A549 (cell line): ENCODE results near the gene ANKRD1. TPM values are rescaled to one million over a fixed set of nuclear protein-coding genes. Genes with fewer than 3 reads are reported as not detected.

Source experiments
- ATAC-seq, 2 experiments: fragments of 200-7000 bp in 1 of 2; fragments of >200 bp in 1 of 2; cut with Nextera tagmentation in 1 of 2; cut with Tn5 transposase in 1 of 2; 3 replicates each; pipeline versions ENCODE4 v1.8.0 to v1.9.1; 2018 to 2020; ENCODE audit warnings: mild to moderate bottlenecking in 1 of 2, moderate library complexity in 1 of 2
- CTCF ChIA-PET: fragments of 300-600 bp; sonication (Branson Sonifier 250); formaldehyde crosslinking; extraction: SDS; loops from one replicate; lab custom pipeline; 2021; ENCODE audit warnings: antibody characterized with exemption, inconsistent platforms; lab: Yijun Ruan, JAX
- POLR2A ChIA-PET: fragments of 350-600 bp; formaldehyde crosslinking; extraction: SDS; loops from one replicate; lab custom pipeline; 2021; ENCODE audit warnings: antibody characterized with exemption, inconsistent platforms; lab: Yijun Ruan, JAX
- DNase-seq, 2 experiments: peaks; one replicate each; pipeline versions ENCODE4 v3.0.0 to v3.0.0-alpha.2; 2011 to 2016; ENCODE audit warnings: low read depth in 1 of 2, low spot score in 1 of 2
- FAIRE-seq: peaks from 2 replicates; lab custom pipeline; 2011; peaks lifted over from hg19 to GRCh38; lab: Jason Lieb, UNC
- H3K27ac ChIP-seq, 2 experiments: fragments of >200 bp; sonication (Bioruptor Twin); formaldehyde crosslinking; 3 replicates each; pipeline ENCODE4 v1.5.1; 2016 to 2017
- H3K4me1 ChIP-seq: fragments of >200 bp; sonication (Bioruptor Twin); formaldehyde crosslinking; 3 replicates; pipeline ENCODE4 v1.6.1; 2016
- H3K4me2 ChIP-seq: fragments of >200 bp; sonication (Bioruptor Twin); formaldehyde crosslinking; 3 replicates; pipeline ENCODE4 v1.6.1; 2016
- H3K4me3 ChIP-seq: fragments of >200 bp; sonication (Bioruptor Twin); formaldehyde crosslinking; 3 replicates; pipeline ENCODE4 v1.5.1; 2016
- H3K9me3 ChIP-seq: fragments of >200 bp; sonication (Bioruptor Twin); formaldehyde crosslinking; 3 replicates; pipeline ENCODE4 v1.6.1; 2016
- CBX2 ChIP-seq: fragments of 200-600 bp; sonication (generic); IDR thresholded peaks from 2 replicates; pipeline ENCODE4 v1.6.1; 2016; ENCODE audit warnings: low read depth, mild to moderate bottlenecking, borderline replicate concordance
- CBX8 ChIP-seq: fragments of 200-600 bp; sonication (generic); IDR thresholded peaks from 2 replicates; pipeline ENCODE4 v1.6.1; 2016
- CEBPB ChIP-seq, 2 experiments: fragments of >200 bp in 1 of 2; sonication (Bioruptor Twin) in 1 of 2; formaldehyde crosslinking in 1 of 2; IDR thresholded peaks; 2 replicates each; pipeline ENCODE4 v1.6.1; 2012 to 2016
- CHD4 ChIP-seq: fragments of 200-600 bp; sonication (generic); IDR thresholded peaks from 2 replicates; pipeline ENCODE4 v1.6.1; 2016; ENCODE audit warnings: antibody characterized with exemption, mild to moderate bottlenecking, borderline replicate concordance
- ESRRA ChIP-seq: fragments of 150-350 bp; IDR thresholded peaks from 2 replicates; pipeline ENCODE4 v1.6.1; 2014; ENCODE audit warnings: mild to moderate bottlenecking, low read length, borderline replicate concordance
- FOXS1 ChIP-seq: fragments of 250-450 bp; sonication (Bioruptor Pico); IDR thresholded peaks from 2 replicates; pipeline ENCODE4 v1.5.0; 2020; ENCODE audit warnings: mild to moderate bottlenecking, moderate library complexity
- GATA3 ChIP-seq: IDR thresholded peaks from 2 replicates; pipeline ENCODE4 v1.6.1; 2012; ENCODE audit warnings: borderline replicate concordance
- HDAC2 ChIP-seq: fragments of 200-600 bp; sonication (generic); IDR thresholded peaks from 2 replicates; pipeline ENCODE4 v1.6.1; 2016
- HEYL ChIP-seq: fragments of 250-450 bp; sonication (Bioruptor Pico); IDR thresholded peaks from 2 replicates; pipeline ENCODE4 v1.8.0; 2021; ENCODE audit warnings: mild to moderate bottlenecking, moderate library complexity
- HMGXB4 ChIP-seq: fragments of 250-450 bp; sonication (Bioruptor Pico); IDR thresholded peaks from 2 replicates; pipeline ENCODE4 v1.5.0; 2021; ENCODE audit warnings: mild to moderate bottlenecking, moderate library complexity, borderline replicate concordance
- JUN ChIP-seq, 2 experiments: fragments of >200 bp; sonication (Bioruptor Twin); formaldehyde crosslinking; IDR thresholded peaks; 2 replicates in 1 of 2; 3 replicates in 1 of 2; pipeline ENCODE4 v1.6.1; 2016 to 2017
- JUNB ChIP-seq: fragments of >200 bp; sonication (Bioruptor Twin); formaldehyde crosslinking; IDR thresholded peaks from 2 replicates; pipeline ENCODE4 v1.6.1; 2016
- MAFK ChIP-seq: fragments of 450-650 bp; IDR thresholded peaks from 2 replicates; pipeline ENCODE4 v1.6.1; 2014; ENCODE audit not compliant: partially characterized antibody
- MYC ChIP-seq: IDR thresholded peaks from 2 replicates; pipeline ENCODE4 v1.6.1; 2012; ENCODE audit warnings: mild to moderate bottlenecking, inconsistent platforms, low read length, improper control_type of control experiment, borderline replicate concordance
- NFE2L2 ChIP-seq: fragments of 150-350 bp; conservative IDR thresholded peaks from 2 replicates; pipeline ENCODE4 v1.6.1; 2014; ENCODE audit warnings: low read length
- NR3C1 ChIP-seq: fragments of >200 bp; sonication (Bioruptor Twin); formaldehyde crosslinking; IDR thresholded peaks from 3 replicates; pipeline ENCODE4 v1.6.1; 2017
- RAD21 ChIP-seq, 2 experiments: fragments of >200 bp in 1 of 2; sonication (Bioruptor Twin) in 1 of 2; formaldehyde crosslinking in 1 of 2; IDR thresholded peaks in 1 of 2; conservative IDR thresholded peaks in 1 of 2; 2 replicates in 1 of 2; 3 replicates in 1 of 2; pipeline ENCODE4 v1.6.1; 2012 to 2018; ENCODE audit warnings: inconsistent platforms in 1 of 2
- RARB ChIP-seq: fragments of 250-450 bp; sonication (Bioruptor Pico); IDR thresholded peaks from 2 replicates; pipeline ENCODE4 v1.8.0; 2021; ENCODE audit warnings: mild to moderate bottlenecking, moderate library complexity
- RFX5 ChIP-seq: fragments of 450-650 bp; IDR thresholded peaks from 2 replicates; pipeline ENCODE4 v1.7.1; 2014; ENCODE audit warnings: antibody characterized with exemption, mild to moderate bottlenecking, moderate library complexity
- SMC3 ChIP-seq: fragments of >200 bp; sonication (Bioruptor Twin); formaldehyde crosslinking; IDR thresholded peaks from 3 replicates; pipeline ENCODE4 v1.6.1; 2018; ENCODE audit warnings: inconsistent platforms
- SREBF2 ChIP-seq: fragments of 450-650 bp; IDR thresholded peaks from 2 replicates; pipeline ENCODE4 v1.6.1; 2014; ENCODE audit warnings: mild to moderate bottlenecking, moderate library complexity
- TFCP2L1 ChIP-seq: fragments of 250-450 bp; sonication (Bioruptor Pico); IDR thresholded peaks from 2 replicates; pipeline ENCODE4 v1.5.0; 2021; ENCODE audit warnings: mild to moderate bottlenecking
- TP53 ChIP-seq: fragments of 250-450 bp; sonication (Bioruptor Pico); IDR thresholded peaks from 2 replicates; pipeline ENCODE4 v1.5.0; 2021; ENCODE audit warnings: mild to moderate bottlenecking, moderate library complexity
- ZNF302 ChIP-seq: fragments of 250-450 bp; sonication (Bioruptor Pico); IDR thresholded peaks from 2 replicates; pipeline ENCODE4 v1.9.0; 2021; ENCODE audit warnings: inconsistent platforms, mild to moderate bottlenecking, moderate library complexity
- ZSCAN20 ChIP-seq: fragments of 250-450 bp; sonication (Bioruptor Pico); IDR thresholded peaks from 2 replicates; pipeline ENCODE4 v1.8.0; 2022; ENCODE audit warnings: mild to moderate bottlenecking, moderate library complexity
- WGBS: methylation state at CpG from one replicate; pipeline ENCODE4 v1.1.6; 2017; ENCODE audit errors: missing lambda C conversion rate; 5-methylcytosine and 5-hydroxymethylcytosine counted together
- polyA plus RNA-seq, 4 experiments: library from polyadenylated mRNA; depleted of rRNA in 3 of 4; stranded (reverse); fragments of >200 nt; fragmentation: RNase III in 1 of 4; extraction: RNeasy Plus Mini Kit Qiagen cat#74134 plus additional on column Dnase treatment in 1 of 4; gene quantifications; 2 replicates in 3 of 4; 3 replicates in 1 of 4; pipeline ENCODE4 v1.2.3, GENCODE V29; 2011 to 2017
- TF ChIP-seq, protein P1 (sequence below): IDR thresholded peaks from 2 replicates; pipeline ENCODE4 v1.6.1; 2012; ENCODE audit warnings: low read depth, borderline replicate concordance

The ANKRD1 gene
- polyA plus RNA-seq, 2 of the 4 experiments (the other 2 are of a cell fraction): 10.7 to 17.1 TPM

DNA sequence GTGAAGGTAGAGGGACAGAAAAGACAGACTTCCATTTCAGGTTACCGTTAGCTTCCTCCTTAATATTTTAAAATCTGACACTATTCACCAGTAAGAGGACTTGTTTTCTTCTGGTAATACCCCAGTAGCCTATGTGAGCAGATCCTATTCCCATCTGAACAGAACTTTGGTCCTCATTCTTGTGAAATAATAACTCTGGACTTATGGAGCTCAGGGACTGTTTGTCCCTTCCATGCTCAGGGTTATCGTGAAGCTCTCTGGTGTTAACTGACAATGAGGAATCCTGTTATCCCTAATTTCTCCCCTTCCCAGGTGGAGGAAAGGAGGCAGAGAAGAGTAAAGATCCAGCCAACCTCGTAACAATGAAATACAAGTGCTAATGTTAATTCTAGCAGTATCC is 47.0 kb upstream of the ANKRD1 start:
- DNase-seq (no peak), FAIRE-seq (no peak), ATAC-seq (no peak)
- 86% methylated on average over 3 of the region's 3 CpGs for WGBS
- Histone ChIP-seq H3K27ac (peak overlapping the region in 1 of 2 experiments; percentile 32; a peak in 1 of 6 replicates), H3K9me3 (no peaks in the 10 kb centered on the region), H3K4me1 (peaks cover 21% of the 10 kb centered on the region; the same call in 2 of the 3 replicates), H3K4me3 (no peak overlapping the region), H3K4me2 (no peak overlapping the region)
- ChIA-PET POLR2A (no interaction called here), CTCF (interaction anchor here (1.3 to 1.7 kb wide), 5 partner anchors 10 to 283 kb away, joined by 3 to 5 read pairs (median 3); no protein-coding TSS in a partner anchor)
- TF ChIP-seq ZSCAN20: no peak
- no peak for TF ChIP-seq HDAC2
- no peak for TF ChIP-seq NR3C1
- no peak for TF ChIP-seq RARB
- no peak for TF ChIP-seq JUN (IDR thresholded peaks at IDR 0.05)
- TF ChIP-seq MAFK: no peak
- no peak for TF ChIP-seq NFE2L2
- TF ChIP-seq ZNF302 (CRISPR knock-in tag): no peak
- no peak for TF ChIP-seq ESRRA
- TF ChIP-seq SMC3: no peak
- no peak for TF ChIP-seq CHD4
- TF ChIP-seq CEBPB (IDR thresholded peaks at IDR 0.05): no peak

- H3K27ac ChIP-seq: no peak overlapping the region; a peak in 1 of 6 replicates
- no peaks in the 10 kb centered on the region for H3K9me3 ChIP-seq
- no peak overlapping the region for H3K4me3 ChIP-seq
- ATAC-seq (no peak), FAIRE-seq (no peak)
- CTCF ChIA-PET: interaction anchor here (1.6 to 1.7 kb wide), 2 partner anchors 9 to 54 kb away, joined by 4 to 5 read pairs; no protein-coding TSS in a partner anchor
- peaks cover 26% of the 10 kb centered on the region for H3K4me1 ChIP-seq
- POLR2A ChIA-PET: no interaction called here
- H3K4me2 ChIP-seq: no peak overlapping the region
- no peak for TF ChIP-seq GATA3
- TF ChIP-seq JUNB: no peak
- TF ChIP-seq SREBF2: no peak
- no peak for TF ChIP-seq TFCP2L1 (CRISPR knock-in tag)
- no peak for TF ChIP-seq HEYL (CRISPR knock-in tag)
- TF ChIP-seq CBX8: no peak
- TF ChIP-seq TP53 (CRISPR knock-in tag): no peak
- TF ChIP-seq HMGXB4: no peak
- TF ChIP-seq FOXS1 (CRISPR knock-in tag): no peak
- TF ChIP-seq CBX2: no peak
- no peak for TF ChIP-seq RAD21 (conservative IDR thresholded peaks at IDR 0.05 in 1 of 2, IDR thresholded peaks at IDR 0.05 in 1 of 2)
- TF ChIP-seq, protein P1, sequence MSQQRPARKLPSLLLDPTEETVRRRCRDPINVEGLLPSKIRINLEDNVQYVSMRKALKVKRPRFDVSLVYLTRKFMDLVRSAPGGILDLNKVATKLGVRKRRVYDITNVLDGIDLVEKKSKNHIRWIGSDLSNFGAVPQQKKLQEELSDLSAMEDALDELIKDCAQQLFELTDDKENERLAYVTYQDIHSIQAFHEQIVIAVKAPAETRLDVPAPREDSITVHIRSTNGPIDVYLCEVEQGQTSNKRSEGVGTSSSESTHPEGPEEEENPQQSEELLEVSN: no peak
- no peak for TF ChIP-seq MYC
- TF ChIP-seq, all 56 proteins: peak for 0
- no peak for DNase-seq
Observed at GRCh38 chr10:90966146-90966545, 45.3 kb upstream of the ANKRD1 start.

- ChIA-PET POLR2A (no interaction called here), CTCF (interaction anchor here (1.6 kb wide), 1 partner anchor 54 kb away, joined by 4 read pairs; no protein-coding TSS in a partner anchor)
- TF ChIP-seq RFX5: no peak
- peaks cover 30% of the 10 kb centered on the region for H3K4me1 ChIP-seq
- no peak for DNase-seq
- no peak for ATAC-seq
- FAIRE-seq: no peak
- H3K9me3 ChIP-seq: no peaks in the 10 kb centered on the region
- H3K27ac ChIP-seq: no peak overlapping the region; a peak in 1 of 6 replicates
- no peak overlapping the region for H3K4me2 ChIP-seq
- no peak overlapping the region for H3K4me3 ChIP-seq
- WGBS: 66% methylated on average over 2 of the region's 2 CpGs
Observed at GRCh38 chr10:90965720-90966119, 44.8 kb upstream of the ANKRD1 start.
